H1 (cell line): ENCODE data around the gene GNG12. TPM values are rescaled to one million over a fixed set of nuclear protein-coding genes. Genes with fewer than 3 reads are reported as not detected.

Source experiments
- CTCF ChIA-PET: fragments of 300-600 bp; sonication (Branson Sonifier 250); formaldehyde crosslinking; loops from one replicate; lab custom pipeline; 2021; ENCODE audit not compliant: partially characterized antibody; lab: Charles Lee
- POLR2A ChIA-PET: fragments of 300-600 bp; sonication (Branson Sonifier 250); formaldehyde crosslinking; loops from one replicate; lab custom pipeline; 2021; ENCODE audit warnings: inconsistent platforms; ENCODE audit not compliant: partially characterized antibody; lab: Charles Lee
- DNase-seq, 2 experiments: peaks; one replicate each; pipeline versions ENCODE4 v3.0.0 to v3.0.0-alpha.2; 2010 to 2022; ENCODE audit warnings: low spot score in 2 of 2, low read depth in 1 of 2, mixed read lengths in 1 of 2
- FAIRE-seq: peaks from 2 replicates; lab custom pipeline; 2011; peaks lifted over from hg19 to GRCh38; lab: Jason Lieb, UNC
- H2AFZ ChIP-seq: 2 replicates; pipeline ENCODE4 v1.8.1; 2012; ENCODE audit warnings: low read length, inconsistent platforms
- H2AK5ac ChIP-seq: 2 replicates; pipeline ENCODE4 v1.6.1; 2013; ENCODE audit warnings: low read depth, low read length
- H2BK120ac ChIP-seq: replicated peaks from 2 replicates; pipeline ENCODE3; 2013; ENCODE audit warnings: low read depth, low read length, inconsistent platforms
- H2BK12ac ChIP-seq: 2 replicates; pipeline ENCODE4 v1.6.1; 2013; ENCODE audit warnings: low read depth, low read length
- H2BK15ac ChIP-seq: 2 replicates; pipeline ENCODE4 v1.6.1; 2013; ENCODE audit warnings: low read length
- H2BK20ac ChIP-seq: 2 replicates; pipeline ENCODE4 v1.6.1; 2013; ENCODE audit warnings: low read length
- H2BK5ac ChIP-seq: 2 replicates; pipeline ENCODE4 v1.6.1; 2013; ENCODE audit warnings: low read depth, low read length
- H3K14ac ChIP-seq: 2 replicates; pipeline ENCODE4 v1.6.1; 2013; ENCODE audit warnings: inconsistent platforms; ENCODE audit not compliant: insufficient read length
- H3K18ac ChIP-seq: 2 replicates; pipeline ENCODE4 v1.6.1; 2013; ENCODE audit warnings: low read length; ENCODE audit errors: extremely low read depth
- H3K23ac ChIP-seq: 2 replicates; pipeline ENCODE4 v1.6.1; 2013; ENCODE audit warnings: inconsistent platforms; ENCODE audit not compliant: insufficient read length
- H3K23me2 ChIP-seq: 2 replicates; pipeline ENCODE4 v1.6.1; 2013; ENCODE audit warnings: low read depth, low read length
- H3K27ac ChIP-seq: 2 replicates; pipeline ENCODE4 v1.6.1; 2011; ENCODE audit warnings: low read depth, low read length, inconsistent platforms
- H3K27me3 ChIP-seq, 4 experiments: replicated peaks in 1 of 4; 1 replicate in 1 of 4; 2 replicates in 3 of 4; pipeline versions ENCODE4 v1.6.1 to v1.8.1; 2011 to 2013; ENCODE audit warnings: low read length in 3 of 4, mild to moderate bottlenecking in 3 of 4, inconsistent platforms in 2 of 4, mixed read lengths in 2 of 4, moderate library complexity in 1 of 4; ENCODE audit not compliant: control insufficient read depth in 3 of 4, insufficient read depth in 3 of 4; ENCODE audit errors: extremely low read depth in 1 of 4
- H3K36me3 ChIP-seq, 4 experiments: 2 replicates each; pipeline versions ENCODE4 v1.6.1 to v1.8.1; 2011 to 2013; ENCODE audit warnings: mild to moderate bottlenecking in 4 of 4, low read length in 3 of 4, moderate library complexity in 2 of 4, control low read depth in 1 of 4, inconsistent platforms in 1 of 4; ENCODE audit not compliant: insufficient read depth in 4 of 4, control insufficient read depth in 2 of 4
- H3K4ac ChIP-seq: replicated peaks from 2 replicates; pipeline ENCODE3; 2013; ENCODE audit warnings: low read length, low read depth, mixed read lengths, inconsistent platforms; ENCODE audit not compliant: insufficient read length
- H3K4me1 ChIP-seq, 4 experiments: replicated peaks in 1 of 4; 1 replicate in 1 of 4; 2 replicates in 3 of 4; pipeline versions ENCODE4 v1.6.1 to v1.8.1; 2011 to 2013; ENCODE audit warnings: low read length in 3 of 4, inconsistent platforms in 2 of 4, mixed read lengths in 1 of 4; ENCODE audit not compliant: insufficient read depth in 4 of 4, control insufficient read depth in 3 of 4
- H3K4me2 ChIP-seq, 2 experiments: 2 replicates each; pipeline versions ENCODE4 v1.6.1 to v1.8.1; 2011 to 2013; ENCODE audit warnings: low read depth in 2 of 2, low read length in 2 of 2, control low read depth in 1 of 2, inconsistent platforms in 1 of 2, mild to moderate bottlenecking in 1 of 2; ENCODE audit not compliant: insufficient read depth in 1 of 2
- H3K4me3 ChIP-seq, 4 experiments: fragments of 200-600, 300-600 bp in 1 of 4; sonication (generic), shearing (Covaris generic), sonication (Bioruptor Twin) in 1 of 4; 2 replicates each; pipeline versions ENCODE4 v1.5.1 to v1.8.1; 2011 to 2016; ENCODE audit warnings: low read length in 4 of 4, low read depth in 3 of 4, control low read depth in 2 of 4, inconsistent platforms in 2 of 4, mild to moderate bottlenecking in 2 of 4, mixed read lengths in 1 of 4, moderate library complexity in 1 of 4; ENCODE audit not compliant: insufficient read depth in 2 of 4; ENCODE audit errors: extremely low read depth in 1 of 4
- H3K56ac ChIP-seq: replicated peaks from 2 replicates; pipeline ENCODE3; 2013; ENCODE audit warnings: low read depth, mild to moderate bottlenecking, mixed read lengths, low read length, inconsistent platforms; ENCODE audit not compliant: insufficient read length
- H3K79me1 ChIP-seq: 2 replicates; pipeline ENCODE4 v1.6.1; 2013; ENCODE audit warnings: low read depth, low read length, control low read depth
- H3K79me2 ChIP-seq, 2 experiments: 2 replicates each; pipeline versions ENCODE4 v1.6.1 to v1.8.1; 2012 to 2013; ENCODE audit warnings: low read length in 2 of 2, mild to moderate bottlenecking in 2 of 2, inconsistent platforms in 1 of 2; ENCODE audit not compliant: insufficient read depth in 2 of 2, control insufficient read depth in 1 of 2
- H3K9ac ChIP-seq, 4 experiments: replicated peaks in 1 of 4; 1 replicate in 1 of 4; 2 replicates in 3 of 4; pipeline versions ENCODE4 v1.6.1 to v1.8.1; 2011 to 2013; ENCODE audit warnings: low read depth in 3 of 4, low read length in 3 of 4, control low read depth in 2 of 4, mild to moderate bottlenecking in 2 of 4, moderate library complexity in 2 of 4, inconsistent platforms in 1 of 4; ENCODE audit errors: extremely low read depth in 1 of 4
- H3K9me3 ChIP-seq, 2 experiments: 2 replicates each; pipeline versions ENCODE4 v1.6.1 to v1.8.1; 2012 to 2013; ENCODE audit warnings: mild to moderate bottlenecking in 2 of 2, moderate library complexity in 2 of 2, control low read depth in 1 of 2, inconsistent platforms in 1 of 2, low read depth in 1 of 2, low read length in 1 of 2, mixed read lengths in 1 of 2; ENCODE audit not compliant: insufficient read depth in 2 of 2
- H4K20me1 ChIP-seq, 2 experiments: replicated peaks in 1 of 2; 2 replicates each; pipeline versions ENCODE3 to v1.8.1; 2011 to 2013; ENCODE audit warnings: inconsistent platforms in 2 of 2, low read length in 2 of 2, mild to moderate bottlenecking in 1 of 2; ENCODE audit not compliant: insufficient read depth in 2 of 2, control insufficient read depth in 1 of 2
- H4K5ac ChIP-seq: 2 replicates; pipeline ENCODE4 v1.6.1; 2013; ENCODE audit warnings: low read length, low read depth, mixed read lengths, inconsistent platforms; ENCODE audit not compliant: insufficient read length
- H4K8ac ChIP-seq: 2 replicates; pipeline ENCODE4 v1.8.0; 2013; ENCODE audit warnings: mild to moderate bottlenecking, moderate library complexity, low read length, inconsistent platforms; ENCODE audit not compliant: insufficient read depth; ENCODE audit errors: extremely low read depth
- H4K91ac ChIP-seq: replicated peaks from 2 replicates; pipeline ENCODE3; 2013; ENCODE audit warnings: low read length, mixed read lengths, inconsistent platforms; ENCODE audit not compliant: insufficient read length
- ASH2L ChIP-seq: fragments of 200-600, 300-600 bp; sonication (generic); IDR thresholded peaks from one replicate; pipeline ENCODE4 v1.7.1; 2017; ENCODE audit warnings: low read length
- FOSL1 ChIP-seq: IDR thresholded peaks from 2 replicates; pipeline ENCODE4 v1.6.1; 2011; ENCODE audit warnings: mild to moderate bottlenecking, low read depth, low read length, moderate library complexity; ENCODE audit not compliant: insufficient read depth
- HDAC2 ChIP-seq, 2 experiments: fragments of 300-600 bp in 1 of 2; sonication (generic) in 1 of 2; IDR thresholded peaks; 2 replicates each; pipeline ENCODE4 v1.6.1; 2011 to 2012; ENCODE audit warnings: low read depth in 2 of 2, low read length in 2 of 2, mild to moderate bottlenecking in 2 of 2, moderate library complexity in 2 of 2, borderline replicate concordance in 1 of 2, inconsistent platforms in 1 of 2
- MAFK ChIP-seq: IDR thresholded peaks from 2 replicates; pipeline ENCODE4 v1.6.1; 2012; ENCODE audit warnings: low read depth, mild to moderate bottlenecking, improper control_type of control experiment, low read length
- MAX ChIP-seq: IDR thresholded peaks from 2 replicates; pipeline ENCODE4 v1.6.1; 2012; ENCODE audit warnings: inconsistent platforms
- NRF1 ChIP-seq: IDR thresholded peaks from 2 replicates; pipeline ENCODE4 v1.6.1; 2011; ENCODE audit warnings: mild to moderate bottlenecking, low read depth, low read length, improper control_type of control experiment
- POLR2AphosphoS5 ChIP-seq: IDR thresholded peaks from 2 replicates; pipeline ENCODE4 v1.6.1; 2011; ENCODE audit warnings: low read depth, low read length
- RBBP5 ChIP-seq: IDR thresholded peaks from 2 replicates; pipeline ENCODE4 v1.7.1; 2012; ENCODE audit warnings: low read depth, mild to moderate bottlenecking, inconsistent platforms, low read length, moderate library complexity, borderline replicate concordance
- RFX5 ChIP-seq: IDR thresholded peaks from 2 replicates; pipeline ENCODE4 v1.6.1; 2011; ENCODE audit warnings: low read depth, low read length, improper control_type of control experiment, borderline replicate concordance
- SAP30 ChIP-seq: fragments of 300-600 bp; sonication (generic); IDR thresholded peaks from 2 replicates; pipeline ENCODE4 v1.7.1; 2012; ENCODE audit warnings: low read length, moderate library complexity, mild to moderate bottlenecking, inconsistent platforms; ENCODE audit not compliant: insufficient read depth, insufficient replicate concordance
- SIX5 ChIP-seq: IDR thresholded peaks from 2 replicates; pipeline ENCODE4 v1.6.1; 2011; ENCODE audit warnings: mild to moderate bottlenecking, low read depth, low read length
- SRF ChIP-seq: IDR thresholded peaks from 2 replicates; pipeline ENCODE4 v1.6.1; 2011; ENCODE audit warnings: mild to moderate bottlenecking, low read depth, low read length, moderate library complexity
- WGBS, 2 experiments: shearing (Covaris generic) in 1 of 2; methylation state at CpG; one replicate each; pipeline versions ENCODE4 v1.1.6 to v1.1.7; 2013 to 2015; ENCODE audit warnings: low lambda C conversion rate in 2 of 2, mixed read lengths in 2 of 2, inconsistent platforms in 1 of 2, low coverage in 1 of 2, missing lambda C conversion rate in 1 of 2; ENCODE audit not compliant: insufficient replicate concordance in 2 of 2, insufficient coverage in 1 of 2, insufficient read length in 1 of 2; ENCODE audit errors: extremely low coverage in 1 of 2, missing lambda C conversion rate in 1 of 2; 5-methylcytosine and 5-hydroxymethylcytosine counted together
- polyA plus RNA-seq, 7 experiments: library from polyadenylated mRNA; depleted of rRNA in 3 of 7; stranded (reverse) in 5 of 7; unstranded in 2 of 7; fragments of >200 nt in 5 of 7; fragments of 200-250 nt in 2 of 7; gene quantifications; 1 replicate in 5 of 7; 2 replicates in 1 of 7; 4 replicates in 1 of 7; pipeline versions ENCODE4 v1.2.1 to v1.2.3, GENCODE V29; 2011 to 2013; ENCODE audit warnings: missing spikeins in 2 of 7, mixed read lengths in 2 of 7
- total RNA-seq: library from RNA; stranded (reverse); fragmentation: NEBNext Ultra II Directional; extraction: Animal tissue kit (Norgen Biotek cat#: 25700); gene quantifications from 2 replicates; pipeline ENCODE4 v1.2.1, GENCODE V29; 2021
- TF ChIP-seq, protein P1 (sequence below): IDR thresholded peaks from 2 replicates; pipeline ENCODE4 v1.6.1; 2011; ENCODE audit warnings: low read length, improper control_type of control experiment

Gene GNG12
- total and polyA plus RNA-seq, 2 of the 8 experiments (the other 6 are each of a cell fraction or from before 2014, with no cell fraction given) = 11.4 to 35.8 TPM

DNA sequence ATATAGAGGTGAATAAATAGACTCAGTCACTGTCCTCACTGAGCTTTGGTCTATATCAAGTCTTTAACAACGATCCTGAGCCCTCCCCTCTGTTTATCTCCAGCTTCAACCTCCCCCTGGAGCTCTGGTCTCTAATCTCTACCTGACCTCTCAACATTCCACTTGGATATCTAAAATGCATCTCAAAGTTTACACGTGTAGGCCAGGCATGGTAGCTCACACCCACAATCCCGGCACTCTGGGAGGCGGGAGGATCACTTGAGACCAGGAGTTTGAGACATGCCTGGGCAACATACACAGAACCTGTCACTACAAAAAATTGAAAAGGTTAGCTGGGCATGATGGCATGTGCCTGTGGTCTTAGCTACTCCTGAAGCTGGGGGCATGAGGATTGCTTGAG lies 94.9 kb downstream of the GNG12 start:
- Histone ChIP-seq H3K56ac (no peak overlapping the region), H3K4me3 (no peak overlapping the region), H4K8ac (no peak overlapping the region), H2BK5ac (no peak overlapping the region), H3K18ac (no peak overlapping the region), H3K79me1 (no peaks in the 10 kb centered on the region; the same call in 1 of the 2 replicates), H3K4me2 (no peak overlapping the region), H3K14ac (no peak overlapping the region), H3K4ac (no peak overlapping the region), H4K20me1 (no peaks in the 10 kb centered on the region), H2BK120ac (no peak overlapping the region), H3K79me2 (no peaks in the 10 kb centered on the region), H3K36me3 (no peaks in the 10 kb centered on the region), H3K4me1 (peaks cover 0 to 15% (median 6%) of the 10 kb centered on the region in 4 experiments; a peak in 6 of 7 replicates), H2AK5ac (no peak overlapping the region), H4K5ac (no peak overlapping the region), H4K91ac (no peak overlapping the region), H3K9me3 (no peaks in the 10 kb centered on the region), H3K27me3 (no peaks in the 10 kb centered on the region), H2BK15ac (no peak overlapping the region), H3K9ac (no peak overlapping the region), H3K23me2 (no peaks in the 10 kb centered on the region), H3K27ac (no peak overlapping the region), H2AFZ (no peak overlapping the region), H2BK20ac (no peak overlapping the region), H2BK12ac (no peak overlapping the region), H3K23ac (no peak overlapping the region)
- POLR2A ChIA-PET = interaction anchor here (1.2 kb wide), 1 partner anchor 15 kb away, joined by 3 read pairs; no protein-coding TSS in a partner anchor
- 96% methylated on average over 4 of the region's 4 CpGs; no CpG with 5 or more reads in 1 of the 2 experiments for WGBS, 2 experiments
- CTCF ChIA-PET = interaction anchor here (1.7 to 3.2 kb wide), 4 partner anchors 28 to 203 kb away, joined by 3 to 15 read pairs (median 5); no protein-coding TSS in a partner anchor
- FAIRE-seq (no peak), DNase-seq (no peak)
- TF ChIP-seq FOSL1 (no peak), SAP30 (no peak), HDAC2 (IDR thresholded peaks at IDR 0.05; ENCODE audit: borderline replicate concordance in 1 of 2, low read depth in 2 of 2, low read length in 2 of 2) (no peak), RFX5 (no peak), SRF (no peak), MAFK (no peak), SIX5 (no peak), RBBP5 (no peak), ASH2L (no peak), NRF1 (no peak), POLR2AphosphoS5 (no peak), MAX (no peak)
- TF ChIP-seq, protein P1, sequence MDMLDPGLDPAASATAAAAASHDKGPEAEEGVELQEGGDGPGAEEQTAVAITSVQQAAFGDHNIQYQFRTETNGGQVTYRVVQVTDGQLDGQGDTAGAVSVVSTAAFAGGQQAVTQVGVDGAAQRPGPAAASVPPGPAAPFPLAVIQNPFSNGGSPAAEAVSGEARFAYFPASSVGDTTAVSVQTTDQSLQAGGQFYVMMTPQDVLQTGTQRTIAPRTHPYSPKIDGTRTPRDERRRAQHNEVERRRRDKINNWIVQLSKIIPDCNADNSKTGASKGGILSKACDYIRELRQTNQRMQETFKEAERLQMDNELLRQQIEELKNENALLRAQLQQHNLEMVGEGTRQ = no peak
